Spleen (tissue), 11 donors: ENCODE data around the gene DICER1. TPM values are rescaled to one million over a fixed set of nuclear protein-coding genes. Genes with fewer than 3 reads are reported as not detected.

Experiments
- DNase-seq: peaks from one replicate; pipeline ENCODE4 v3.0.0-alpha.2; 2020
- H3K27ac ChIP-seq, 8 donors: fragments of 200-600 bp; sonication (generic) in 7 of 8; 1 replicate in 4 of 8; 2 replicates in 4 of 8; pipeline versions ENCODE4 v1.5.0 to v1.8.0; 2016 to 2021; ENCODE audit warnings: inconsistent platforms in 4 of 8, mild to moderate bottlenecking in 4 of 8, moderate library complexity in 1 of 8
- H3K27me3 ChIP-seq, 7 donors: fragments of 200-600 bp; sonication (generic) in 6 of 7; replicated peaks in 1 of 7; 1 replicate in 4 of 7; 2 replicates in 3 of 7; pipeline versions ENCODE4 v1.5.0 to v1.8.0; 2016 to 2021; ENCODE audit warnings: inconsistent platforms in 3 of 7, mild to moderate bottlenecking in 1 of 7
- H3K36me3 ChIP-seq, 6 donors: fragments of 200-600 bp; sonication (generic) in 5 of 6; 1 replicate in 4 of 6; 2 replicates in 2 of 6; pipeline versions ENCODE4 v1.5.0 to v1.8.0; 2016 to 2021; ENCODE audit warnings: inconsistent platforms in 2 of 6
- H3K4me1 ChIP-seq, 6 donors: fragments of 200-600 bp; sonication (generic) in 5 of 6; 1 replicate in 3 of 6; 2 replicates in 3 of 6; pipeline versions ENCODE4 v1.5.0 to v1.8.0; 2016 to 2021; ENCODE audit warnings: inconsistent platforms in 3 of 6
- H3K4me3 ChIP-seq, 8 donors: fragments of 200-600 bp; sonication (generic) in 7 of 8; 1 replicate in 4 of 8; 2 replicates in 4 of 8; pipeline versions ENCODE4 v1.5.0 to v1.8.0; 2016 to 2021; ENCODE audit warnings: inconsistent platforms in 4 of 8, mild to moderate bottlenecking in 4 of 8, moderate library complexity in 2 of 8
- H3K9me3 ChIP-seq, 8 donors: fragments of 200-600 bp; sonication (generic) in 7 of 8; 1 replicate in 4 of 8; 2 replicates in 4 of 8; pipeline versions ENCODE4 v1.5.0 to v1.8.0; 2016 to 2021; ENCODE audit warnings: inconsistent platforms in 4 of 8
- CTCF ChIP-seq, 11 experiments: fragments of 200-600 bp in 7 of 11; fragments of 450-650 bp in 4 of 11; sonication (generic) in 4 of 11; IDR thresholded peaks in 8 of 11; conservative IDR thresholded peaks in 3 of 11; 1 replicate in 7 of 11; 2 replicates in 4 of 11; pipeline versions ENCODE4 v1.4.0 to v1.8.0; 2016 to 2021; ENCODE audit warnings: antibody characterized with exemption in 11 of 11, inconsistent platforms in 4 of 11, mild to moderate bottlenecking in 1 of 11
- POLR2A ChIP-seq, 3 donors: fragments of 450-650 bp; IDR thresholded peaks; one replicate each; pipeline ENCODE4 v1.5.1; 2017; ENCODE audit warnings: antibody characterized with exemption in 3 of 3, mild to moderate bottlenecking in 1 of 3
- POLR2AphosphoS5 ChIP-seq, 3 donors: sonication (generic); formaldehyde crosslinking; IDR thresholded peaks; one replicate each; pipeline ENCODE4 v1.5.1; 2017; ENCODE audit warnings: antibody characterized with exemption in 3 of 3
- WGBS, 5 donors: extraction: QIAGEN DNeasy Blood & Tissue Kit in 3 of 5; methylation state at CpG; one replicate each; pipeline versions ENCODE4 v1.1.5 to v1.1.7; 2013 to 2018; 5-methylcytosine and 5-hydroxymethylcytosine counted together
- intact Hi-C: fragments of 100-400 bp; cut with DNase I; formaldehyde crosslinking; loops from one replicate; pipeline ENCODE4 v1.15.0; 2023; ENCODE audit warnings: low total_unique reads
- polyA plus RNA-seq, 3 donors: library from polyadenylated mRNA; stranded (reverse); fragments of 200-250 nt; gene quantifications; one replicate each; pipeline ENCODE4 v1.2.1, GENCODE V29; 2013
- total RNA-seq, 7 donors: library from RNA; depleted of rRNA in 3 of 7; stranded (reverse); fragments of >200 nt in 3 of 7; fragmentation: NEBNext Ultra II Directional in 4 of 7; extraction: Animal tissue kit (Norgen Biotek cat#: 25700) in 4 of 7; gene quantifications; one replicate each; pipeline versions ENCODE4 v1.1.0 to v1.2.1, GENCODE V29; 2016 to 2021
- donor health status: healthy with polysubstance abuse.
- donor health status: DM: no; HTN: no; CAD: no; lungs with moderate emphysema.
- donor health status: DM: no; HTN: no; CAD: no.
- donor health status: Bipolar disorder and iron deficiency.
- donor health status: healthy.
- donor health status: DM: no; HTN: no; CAD: no.
- donor health status: DM: yes; HTN: yes; CAD: no.

Gene DICER1
- total and polyA plus RNA-seq, 10 donors, result 7.1 to 124 (median 73.5) TPM

DNA sequence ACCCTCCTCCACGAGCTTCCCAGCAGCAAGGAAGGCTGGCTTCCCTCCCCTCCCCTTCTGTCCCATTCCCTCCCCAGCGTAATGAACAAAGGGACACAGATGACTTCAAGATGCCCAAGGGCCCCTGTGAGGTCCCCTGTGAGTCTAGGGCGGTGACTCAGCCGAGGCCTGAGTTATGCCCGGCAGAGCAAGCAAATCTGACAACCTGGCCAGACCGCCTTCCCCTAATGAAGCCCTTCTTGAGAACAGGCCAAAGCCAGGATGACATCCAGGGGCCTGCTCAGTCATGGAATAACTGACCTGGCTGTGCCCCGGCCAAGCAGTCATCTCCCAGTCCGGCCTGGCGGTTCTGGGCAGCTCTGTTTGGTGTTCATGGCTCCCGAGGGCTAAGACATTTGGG lies 89.2 kb downstream of the DICER1 start:
- DNase-seq, result no peak
- Histone ChIP-seq H3K36me3 (no peaks in the 10 kb centered on the region), H3K27me3 (peaks cover 0 to 43% (median 0%) of the 10 kb centered on the region in 7 donors), H3K4me3 (no peak overlapping the region), H3K9me3 (no peaks in the 10 kb centered on the region), H3K4me1 (no peaks in the 10 kb centered on the region), H3K27ac (no peak overlapping the region)
- TF ChIP-seq CTCF (IDR thresholded peaks at IDR 0.05 in 8 of 11, conservative IDR thresholded peaks at IDR 0.05 in 3 of 11), result no peak
- TF ChIP-seq POLR2A (IDR thresholded peaks at IDR 0.05), result no peak
- TF ChIP-seq POLR2AphosphoS5 (IDR thresholded peaks at IDR 0.05), result no peak
- WGBS, 5 donors, result 71 to 83% (median 81%) methylated on average over 9 to 10 of the region's 10 CpGs
- intact Hi-C loops, result no loop called here

DNA sequence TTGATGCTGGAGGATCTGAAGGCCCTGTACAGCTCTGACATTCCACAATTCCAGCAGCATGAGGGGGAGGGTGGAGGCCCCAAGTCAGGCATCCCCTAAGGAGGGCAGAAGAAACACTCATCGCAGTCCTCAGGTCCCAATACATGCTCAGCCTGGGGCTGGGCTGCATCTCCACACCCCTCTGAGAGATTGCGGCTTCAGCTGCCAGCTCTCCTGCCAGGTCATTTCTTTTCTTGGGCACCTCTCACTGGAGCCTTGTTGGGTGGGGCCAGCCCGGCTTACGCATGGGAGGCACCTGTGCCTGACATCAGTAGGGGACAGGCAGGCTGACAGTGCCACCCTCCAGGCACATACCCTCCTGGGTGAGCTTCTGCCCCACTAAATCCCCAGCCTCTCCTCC lies 89.8 kb downstream of the DICER1 start:
- DNase-seq, result no peak
- no peaks in the 10 kb centered on the region for H3K4me1 ChIP-seq
- 90 to 98% (median 91%) methylated on average over 3 to 4 of the region's 4 CpGs for WGBS, 5 donors
- intact Hi-C loops, result no loop called here
- no peaks in the 10 kb centered on the region for H3K36me3 ChIP-seq
- TF ChIP-seq POLR2AphosphoS5 (IDR thresholded peaks at IDR 0.05), result no peak
- no peak for TF ChIP-seq POLR2A (IDR thresholded peaks at IDR 0.05)
- no peak for TF ChIP-seq CTCF (IDR thresholded peaks at IDR 0.05 in 8 of 11, conservative IDR thresholded peaks at IDR 0.05 in 3 of 11)
- no peak overlapping the region for H3K4me3 ChIP-seq
- H3K9me3 ChIP-seq, result no peaks in the 10 kb centered on the region
- peaks cover 0 to 43% (median 0%) of the 10 kb centered on the region in 7 donors for H3K27me3 ChIP-seq
- no peak overlapping the region for H3K27ac ChIP-seq

- H3K36me3 ChIP-seq, result no peaks in the 10 kb centered on the region
- peaks cover 0 to 40% (median 0%) of the 10 kb centered on the region in 7 donors for H3K27me3 ChIP-seq
- H3K9me3 ChIP-seq, result no peaks in the 10 kb centered on the region
- no peaks in the 10 kb centered on the region for H3K4me1 ChIP-seq
- no peak overlapping the region for H3K27ac ChIP-seq
- no peak overlapping the region for H3K4me3 ChIP-seq
- intact Hi-C loops, result no loop called here
- no peak for DNase-seq
- TF ChIP-seq CTCF (IDR thresholded peaks at IDR 0.05 in 8 of 11, conservative IDR thresholded peaks at IDR 0.05 in 3 of 11), result no peak
- no peak for TF ChIP-seq POLR2AphosphoS5 (IDR thresholded peaks at IDR 0.05)
- TF ChIP-seq POLR2A (IDR thresholded peaks at IDR 0.05), result no peak
- WGBS, 5 donors, result 94 to 97% (median 96%) methylated on average over 4 of the region's 4 CpGs
These were observed 90.8 kb downstream of the DICER1 start for GRCh38 chr14:95066427-95066986.

GRCh38 chr14:95065411-95065810 lies 91.9 kb downstream of the DICER1 start:
- Histone ChIP-seq H3K4me3 (no peak overlapping the region), H3K4me1 (no peaks in the 10 kb centered on the region), H3K9me3 (no peaks in the 10 kb centered on the region), H3K27ac (no peak overlapping the region), H3K27me3 (peaks cover 0 to 29% (median 0%) of the 10 kb centered on the region in 7 donors), H3K36me3 (no peaks in the 10 kb centered on the region)
- DNase-seq, result no peak
- TF ChIP-seq POLR2AphosphoS5 (IDR thresholded peaks at IDR 0.05) (no peak), POLR2A (IDR thresholded peaks at IDR 0.05) (no peak), CTCF (IDR thresholded peaks at IDR 0.05 in 8 of 11, conservative IDR thresholded peaks at IDR 0.05 in 3 of 11) (no peak)
- 50 to 70% (median 63%) methylated on average over 2 of the region's 2 CpGs for WGBS, 5 donors
- intact Hi-C loops, result no loop called here
